Sigmoid colon (tissue), 7 donors: ENCODE measurements around the gene DHRS11. TPM values are rescaled to one million over a fixed set of nuclear protein-coding genes. Genes with fewer than 3 reads are reported as not detected.

ENCODE experiments used
- DNase-seq: peaks from one replicate; pipeline ENCODE4 v3.0.0-alpha.2; 2019
- H3K27ac ChIP-seq, 4 donors: fragments of 200-600 bp; sonication (generic); one replicate each; pipeline ENCODE4 v1.5.1; 2016 to 2019; ENCODE audit warnings: mild to moderate bottlenecking in 1 of 4
- H3K27me3 ChIP-seq, 3 donors: fragments of 200-600 bp; sonication (generic); one replicate each; pipeline ENCODE4 v1.5.1; 2019; ENCODE audit warnings: mild to moderate bottlenecking in 1 of 3
- H3K36me3 ChIP-seq, 4 donors: fragments of 200-600 bp; sonication (generic); one replicate each; pipeline ENCODE4 v1.5.1; 2016 to 2019
- H3K4me1 ChIP-seq, 4 donors: fragments of 200-600 bp; sonication (generic); one replicate each; pipeline ENCODE4 v1.5.1; 2017 to 2019
- H3K4me3 ChIP-seq, 4 donors: fragments of 200-600 bp; sonication (generic); one replicate each; pipeline ENCODE4 v1.5.1; 2017 to 2019; ENCODE audit warnings: mild to moderate bottlenecking in 2 of 4, moderate library complexity in 1 of 4
- H3K9me3 ChIP-seq, 4 donors: fragments of 200-600 bp in 3 of 4; sonication (generic) in 3 of 4; one replicate each; pipeline versions ENCODE4 v1.5.1 to v1.6.1; 2013 to 2019
- CTCF ChIP-seq, 4 experiments: fragments of 450-650 bp in 3 of 4; fragments of 200-600 bp in 1 of 4; IDR thresholded peaks; one replicate each; pipeline ENCODE4 v1.5.1; 2016 to 2019; ENCODE audit warnings: antibody characterized with exemption in 4 of 4, mild to moderate bottlenecking in 3 of 4, moderate library complexity in 2 of 4
- EP300 ChIP-seq, 4 donors: sonication (generic); formaldehyde crosslinking; IDR thresholded peaks; one replicate each; pipeline ENCODE4 v1.6.1; 2017; ENCODE audit warnings: antibody characterized with exemption in 4 of 4
- POLR2A ChIP-seq, 2 donors: fragments of 450-650 bp; IDR thresholded peaks; one replicate each; pipeline ENCODE4 v1.6.1; 2016; ENCODE audit warnings: antibody characterized with exemption in 2 of 2, mild to moderate bottlenecking in 2 of 2, moderate library complexity in 2 of 2
- POLR2AphosphoS5 ChIP-seq, 4 donors: sonication (generic); formaldehyde crosslinking; IDR thresholded peaks; one replicate each; pipeline ENCODE4 v1.6.1; 2017; ENCODE audit warnings: antibody characterized with exemption in 4 of 4
- WGBS, 2 donors: extraction: QIAGEN DNeasy Blood & Tissue Kit; methylation state at CpG; one replicate each; pipeline ENCODE4 v1.1.7; 2013; 5-methylcytosine and 5-hydroxymethylcytosine counted together
- intact Hi-C: fragments of 100-400 bp; cut with DNase I; formaldehyde crosslinking; loops from one replicate; pipeline ENCODE4 v1.15.1; 2023
- polyA plus RNA-seq, 3 donors: library from polyadenylated mRNA; stranded (reverse); fragments of 200-250 nt; gene quantifications; one replicate each; pipeline ENCODE4 v1.2.3, GENCODE V29; 2013
- total RNA-seq, 4 donors: library from RNA; depleted of rRNA; stranded (reverse); fragments of >200 nt; gene quantifications; one replicate each; pipeline ENCODE4 v1.1.0, GENCODE V29; 2016
- donor health status: healthy with polysubstance abuse.
- donor health status: Bipolar disorder and iron deficiency.
- donor health status: healthy.

Gene DHRS11
- total and polyA plus RNA-seq, 7 donors = 4.3 to 239 (median 8.9) TPM

- H3K4me3 ChIP-seq = no peak overlapping the region
- peaks cover 0 to 20% (median 16%) of the 10 kb centered on the region in 4 donors for H3K4me1 ChIP-seq
- 58 to 84% methylated on average over 8 of the region's 8 CpGs for WGBS, 2 donors
- no peak overlapping the region for H3K27ac ChIP-seq
- H3K36me3 ChIP-seq = peaks cover 0 to 22% (median 0%) of the 10 kb centered on the region in 4 donors
- intact Hi-C loops = loop anchor here (10.0 kb wide), 1 partner anchor 109 kb away; the partner anchor contains the start of gene ZNHIT3
- DNase-seq = no peak
- TF ChIP-seq EP300 (IDR thresholded peaks at IDR 0.05) = no peak
- TF ChIP-seq POLR2AphosphoS5 (IDR thresholded peaks at IDR 0.05) = no peak
- no peak for TF ChIP-seq POLR2A (IDR thresholded peaks at IDR 0.05)
- TF ChIP-seq CTCF (IDR thresholded peaks at IDR 0.05) = no peak
- no peaks in the 10 kb centered on the region for H3K27me3 ChIP-seq
- no peaks in the 10 kb centered on the region for H3K9me3 ChIP-seq
Observed at GRCh38 chr17:36593656-36594316, 2.1 kb downstream of the DHRS11 start.

- Histone ChIP-seq H3K27ac (no peak overlapping the region), H3K4me1 (peaks cover 0 to 20% (median 16%) of the 10 kb centered on the region in 4 donors), H3K36me3 (peaks cover 0 to 12% (median 0%) of the 10 kb centered on the region in 4 donors), H3K4me3 (no peak overlapping the region), H3K27me3 (no peaks in the 10 kb centered on the region), H3K9me3 (no peaks in the 10 kb centered on the region)
- DNase-seq = no peak
- WGBS, 2 donors = 77 to 87% methylated on average over 13 of the region's 13 CpGs
- intact Hi-C loops = loop anchor here (10.0 kb wide), 1 partner anchor 110 kb away; the partner anchor contains the start of gene ZNHIT3
- TF ChIP-seq CTCF (IDR thresholded peaks at IDR 0.05) (no peak), EP300 (IDR thresholded peaks at IDR 0.05) (no peak), POLR2A (IDR thresholded peaks at IDR 0.05) (no peak), POLR2AphosphoS5 (IDR thresholded peaks at IDR 0.05) (no peak)
Observed at GRCh38 chr17:36594626-36595401, 3.1 kb downstream of the DHRS11 start.

GRCh38 chr17:36597226-36597625, 5.5 kb downstream of the DHRS11 start:
- WGBS, 2 donors = 19 to 76% methylated on average over 6 of the region's 6 CpGs
- no peak for DNase-seq
- Histone ChIP-seq H3K27ac (no peak overlapping the region), H3K4me3 (no peak overlapping the region), H3K27me3 (no peaks in the 10 kb centered on the region), H3K36me3 (peaks cover 0 to 4% (median 0%) of the 10 kb centered on the region in 4 donors), H3K9me3 (no peaks in the 10 kb centered on the region), H3K4me1 (peaks cover 0 to 24% (median 18%) of the 10 kb centered on the region in 4 donors)
- TF ChIP-seq EP300 (IDR thresholded peaks at IDR 0.05) (no peak), POLR2AphosphoS5 (IDR thresholded peaks at IDR 0.05) (no peak)
- intact Hi-C loops = loop anchor here (10.0 kb wide), 1 partner anchor 112 kb away; the partner anchor contains the start of gene ZNHIT3

- TF ChIP-seq POLR2A (IDR thresholded peaks at IDR 0.05) = no peak
- TF ChIP-seq POLR2AphosphoS5 (IDR thresholded peaks at IDR 0.05) = no peak
- no peak for TF ChIP-seq EP300 (IDR thresholded peaks at IDR 0.05)
- no peak for TF ChIP-seq CTCF (IDR thresholded peaks at IDR 0.05)
- Histone ChIP-seq H3K36me3 (peaks cover 0 to 4% (median 0%) of the 10 kb centered on the region in 4 donors), H3K4me1 (peaks cover 0 to 24% (median 18%) of the 10 kb centered on the region in 4 donors), H3K4me3 (no peak overlapping the region), H3K27ac (no peak overlapping the region), H3K27me3 (no peaks in the 10 kb centered on the region), H3K9me3 (no peaks in the 10 kb centered on the region)
- 92 to 93% methylated on average over 11 of the region's 11 CpGs for WGBS, 2 donors
- intact Hi-C loops = loop anchor here (10.0 kb wide), 1 partner anchor 113 kb away; the partner anchor contains the start of gene ZNHIT3
- no peak for DNase-seq
Observed at GRCh38 chr17:36597866-36598777, 6.4 kb downstream of the DHRS11 start.
